K562 (cell line): Measurements from ENCODE around the gene LCLAT1. TPM values are rescaled to one million over a fixed set of nuclear protein-coding genes. Genes with fewer than 3 reads are reported as not detected.

Source experiments
- BHLHE40 ChIP-seq: IDR thresholded peaks from 2 replicates; pipeline ENCODE4 v1.6.1; 2011; ENCODE audit warnings: low read length, improper control_type of control experiment
- CHD1 ChIP-seq: fragments of 200-600 bp; sonication (generic); IDR thresholded peaks from one replicate; pipeline ENCODE4 v1.6.1; 2012; ENCODE audit warnings: mild to moderate bottlenecking, moderate library complexity, low read length, inconsistent platforms
- ETV1 ChIP-seq: fragments of 450-650 bp; conservative IDR thresholded peaks from 2 replicates; pipeline ENCODE4 v1.6.1; 2016; ENCODE audit warnings: missing genetic modification characterization, control low read depth, low read depth, missing compliant biosample characterization
- MXI1 ChIP-seq: IDR thresholded peaks from 2 replicates; pipeline ENCODE4 v1.6.1; 2011; ENCODE audit warnings: low read depth, mild to moderate bottlenecking, improper control_type of control experiment, low read length
- STAT5A ChIP-seq: IDR thresholded peaks from 2 replicates; pipeline ENCODE4 v1.6.1; 2012; ENCODE audit warnings: low read length, inconsistent platforms, borderline replicate concordance
- TEAD4 ChIP-seq, 2 experiments: sonication (generic) in 1 of 2; formaldehyde crosslinking in 1 of 2; IDR thresholded peaks; 2 replicates each; pipeline versions ENCODE4 v1.6.1 to v1.8.0; 2012 to 2022; ENCODE audit warnings: borderline replicate concordance in 1 of 2, inconsistent platforms in 1 of 2, low read length in 1 of 2, mild to moderate bottlenecking in 1 of 2, missing genetic modification reagents in 1 of 2
- ZC3H8 ChIP-seq: fragments of 450-650 bp; IDR thresholded peaks from 2 replicates; pipeline ENCODE4 v1.6.1; 2017
- ZNF436 ChIP-seq: fragments of 250-450, 450-650 bp; sonication (Bioruptor Pico); formaldehyde crosslinking; IDR thresholded peaks from 2 replicates; pipeline ENCODE4 v1.7.0; 2020; ENCODE audit warnings: mild to moderate bottlenecking
- ZSCAN29 ChIP-seq: fragments of 450-650 bp; IDR thresholded peaks from 2 replicates; pipeline ENCODE4 v1.6.1; 2017
- polyA plus RNA-seq, 8 experiments: library from polyadenylated mRNA; depleted of rRNA in 4 of 8; stranded (reverse) in 5 of 8; unstranded in 3 of 8; fragments of >200 nt; fragmentation: Nextera tagmentation in 2 of 8; fragmentation: Illumina TruSeq in 1 of 8; extraction: Ambion mirVana in 2 of 8; extraction: Trizol in 1 of 8; gene quantifications; 2 replicates each; pipeline versions ENCODE4 v1.2.1 to v1.2.3, GENCODE V29; 2011 to 2014; ENCODE audit warnings: inconsistent platforms in 1 of 8, missing spikeins in 1 of 8
- total RNA-seq, 7 experiments: library from RNA; depleted of rRNA in 6 of 7; stranded (reverse); fragments of >200 nt in 6 of 7; fragmentation: Illumina TruSeq in 2 of 7; extraction: Trizol in 2 of 7; gene quantifications; 2 replicates each; pipeline versions ENCODE4 v1.2.1 to v1.2.3, GENCODE V29; 2011 to 2021; ENCODE audit warnings: low replicate concordance in 1 of 7
- TF ChIP-seq, protein P1 (sequence below), 2 experiments: IDR thresholded peaks in 1 of 2; conservative IDR thresholded peaks in 1 of 2; 2 replicates each; pipeline ENCODE4 v1.6.1; 2016; ENCODE audit warnings: low read depth in 2 of 2, mild to moderate bottlenecking in 1 of 2, missing compliant biosample characterization in 1 of 2, missing genetic modification characterization in 1 of 2, moderate library complexity in 1 of 2
- TF ChIP-seq, protein P2 (sequence below): fragments of 450-650 bp; IDR thresholded peaks from 2 replicates; pipeline ENCODE4 v1.6.1; 2016; ENCODE audit warnings: mild to moderate bottlenecking, moderate library complexity
- TF ChIP-seq, protein P3 (sequence below): sonication (generic); formaldehyde crosslinking; IDR thresholded peaks from 2 replicates; pipeline ENCODE4 v1.8.0; 2022; ENCODE audit warnings: missing genetic modification reagents, mild to moderate bottlenecking, borderline replicate concordance

The LCLAT1 gene
- total and polyA plus RNA-seq, 9 of the 15 experiments (the other 6 are each of a cell fraction or from before 2014, with no cell fraction given) = 8.9 to 63.3 (median 25.4) TPM

GRCh38 chr2:30666266-30666874 lies 219.3 kb downstream of the LCLAT1 start (continued):
- TF ChIP-seq TEAD4 (IDR thresholded peaks at IDR 0.05; ENCODE audit: low read length) (no peak), TEAD4 (CRISPR knock-in tag; IDR thresholded peaks at IDR 0.05; ENCODE audit: borderline replicate concordance) (no peak), CHD1 (no peak), MXI1 (no peak), BHLHE40 (0 out of 2 replicates have a peak, but pooled peaks have one; percentile 22), ZC3H8 (no peak), ETV1 (tag) (peak; percentile 38; the same call in 1 of the 2 replicates), STAT5A (no peak), ZSCAN29 (no peak), ZNF436 (CRISPR knock-in tag) (no peak)
- TF ChIP-seq, protein P1, sequence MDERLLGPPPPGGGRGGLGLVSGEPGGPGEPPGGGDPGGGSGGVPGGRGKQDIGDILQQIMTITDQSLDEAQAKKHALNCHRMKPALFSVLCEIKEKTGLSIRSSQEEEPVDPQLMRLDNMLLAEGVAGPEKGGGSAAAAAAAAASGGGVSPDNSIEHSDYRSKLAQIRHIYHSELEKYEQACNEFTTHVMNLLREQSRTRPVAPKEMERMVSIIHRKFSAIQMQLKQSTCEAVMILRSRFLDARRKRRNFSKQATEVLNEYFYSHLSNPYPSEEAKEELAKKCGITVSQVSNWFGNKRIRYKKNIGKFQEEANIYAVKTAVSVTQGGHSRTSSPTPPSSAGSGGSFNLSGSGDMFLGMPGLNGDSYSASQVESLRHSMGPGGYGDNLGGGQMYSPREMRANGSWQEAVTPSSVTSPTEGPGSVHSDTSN (CRISPR knock-in tag; IDR thresholded peaks at IDR 0.05; ENCODE audit: low read depth) = no peak
- TF ChIP-seq, protein P1 (tag; conservative IDR thresholded peaks at IDR 0.05; ENCODE audit: low read depth) = peak; percentile 31; the same call in 1 of the 2 replicates
- TF ChIP-seq, protein P2, sequence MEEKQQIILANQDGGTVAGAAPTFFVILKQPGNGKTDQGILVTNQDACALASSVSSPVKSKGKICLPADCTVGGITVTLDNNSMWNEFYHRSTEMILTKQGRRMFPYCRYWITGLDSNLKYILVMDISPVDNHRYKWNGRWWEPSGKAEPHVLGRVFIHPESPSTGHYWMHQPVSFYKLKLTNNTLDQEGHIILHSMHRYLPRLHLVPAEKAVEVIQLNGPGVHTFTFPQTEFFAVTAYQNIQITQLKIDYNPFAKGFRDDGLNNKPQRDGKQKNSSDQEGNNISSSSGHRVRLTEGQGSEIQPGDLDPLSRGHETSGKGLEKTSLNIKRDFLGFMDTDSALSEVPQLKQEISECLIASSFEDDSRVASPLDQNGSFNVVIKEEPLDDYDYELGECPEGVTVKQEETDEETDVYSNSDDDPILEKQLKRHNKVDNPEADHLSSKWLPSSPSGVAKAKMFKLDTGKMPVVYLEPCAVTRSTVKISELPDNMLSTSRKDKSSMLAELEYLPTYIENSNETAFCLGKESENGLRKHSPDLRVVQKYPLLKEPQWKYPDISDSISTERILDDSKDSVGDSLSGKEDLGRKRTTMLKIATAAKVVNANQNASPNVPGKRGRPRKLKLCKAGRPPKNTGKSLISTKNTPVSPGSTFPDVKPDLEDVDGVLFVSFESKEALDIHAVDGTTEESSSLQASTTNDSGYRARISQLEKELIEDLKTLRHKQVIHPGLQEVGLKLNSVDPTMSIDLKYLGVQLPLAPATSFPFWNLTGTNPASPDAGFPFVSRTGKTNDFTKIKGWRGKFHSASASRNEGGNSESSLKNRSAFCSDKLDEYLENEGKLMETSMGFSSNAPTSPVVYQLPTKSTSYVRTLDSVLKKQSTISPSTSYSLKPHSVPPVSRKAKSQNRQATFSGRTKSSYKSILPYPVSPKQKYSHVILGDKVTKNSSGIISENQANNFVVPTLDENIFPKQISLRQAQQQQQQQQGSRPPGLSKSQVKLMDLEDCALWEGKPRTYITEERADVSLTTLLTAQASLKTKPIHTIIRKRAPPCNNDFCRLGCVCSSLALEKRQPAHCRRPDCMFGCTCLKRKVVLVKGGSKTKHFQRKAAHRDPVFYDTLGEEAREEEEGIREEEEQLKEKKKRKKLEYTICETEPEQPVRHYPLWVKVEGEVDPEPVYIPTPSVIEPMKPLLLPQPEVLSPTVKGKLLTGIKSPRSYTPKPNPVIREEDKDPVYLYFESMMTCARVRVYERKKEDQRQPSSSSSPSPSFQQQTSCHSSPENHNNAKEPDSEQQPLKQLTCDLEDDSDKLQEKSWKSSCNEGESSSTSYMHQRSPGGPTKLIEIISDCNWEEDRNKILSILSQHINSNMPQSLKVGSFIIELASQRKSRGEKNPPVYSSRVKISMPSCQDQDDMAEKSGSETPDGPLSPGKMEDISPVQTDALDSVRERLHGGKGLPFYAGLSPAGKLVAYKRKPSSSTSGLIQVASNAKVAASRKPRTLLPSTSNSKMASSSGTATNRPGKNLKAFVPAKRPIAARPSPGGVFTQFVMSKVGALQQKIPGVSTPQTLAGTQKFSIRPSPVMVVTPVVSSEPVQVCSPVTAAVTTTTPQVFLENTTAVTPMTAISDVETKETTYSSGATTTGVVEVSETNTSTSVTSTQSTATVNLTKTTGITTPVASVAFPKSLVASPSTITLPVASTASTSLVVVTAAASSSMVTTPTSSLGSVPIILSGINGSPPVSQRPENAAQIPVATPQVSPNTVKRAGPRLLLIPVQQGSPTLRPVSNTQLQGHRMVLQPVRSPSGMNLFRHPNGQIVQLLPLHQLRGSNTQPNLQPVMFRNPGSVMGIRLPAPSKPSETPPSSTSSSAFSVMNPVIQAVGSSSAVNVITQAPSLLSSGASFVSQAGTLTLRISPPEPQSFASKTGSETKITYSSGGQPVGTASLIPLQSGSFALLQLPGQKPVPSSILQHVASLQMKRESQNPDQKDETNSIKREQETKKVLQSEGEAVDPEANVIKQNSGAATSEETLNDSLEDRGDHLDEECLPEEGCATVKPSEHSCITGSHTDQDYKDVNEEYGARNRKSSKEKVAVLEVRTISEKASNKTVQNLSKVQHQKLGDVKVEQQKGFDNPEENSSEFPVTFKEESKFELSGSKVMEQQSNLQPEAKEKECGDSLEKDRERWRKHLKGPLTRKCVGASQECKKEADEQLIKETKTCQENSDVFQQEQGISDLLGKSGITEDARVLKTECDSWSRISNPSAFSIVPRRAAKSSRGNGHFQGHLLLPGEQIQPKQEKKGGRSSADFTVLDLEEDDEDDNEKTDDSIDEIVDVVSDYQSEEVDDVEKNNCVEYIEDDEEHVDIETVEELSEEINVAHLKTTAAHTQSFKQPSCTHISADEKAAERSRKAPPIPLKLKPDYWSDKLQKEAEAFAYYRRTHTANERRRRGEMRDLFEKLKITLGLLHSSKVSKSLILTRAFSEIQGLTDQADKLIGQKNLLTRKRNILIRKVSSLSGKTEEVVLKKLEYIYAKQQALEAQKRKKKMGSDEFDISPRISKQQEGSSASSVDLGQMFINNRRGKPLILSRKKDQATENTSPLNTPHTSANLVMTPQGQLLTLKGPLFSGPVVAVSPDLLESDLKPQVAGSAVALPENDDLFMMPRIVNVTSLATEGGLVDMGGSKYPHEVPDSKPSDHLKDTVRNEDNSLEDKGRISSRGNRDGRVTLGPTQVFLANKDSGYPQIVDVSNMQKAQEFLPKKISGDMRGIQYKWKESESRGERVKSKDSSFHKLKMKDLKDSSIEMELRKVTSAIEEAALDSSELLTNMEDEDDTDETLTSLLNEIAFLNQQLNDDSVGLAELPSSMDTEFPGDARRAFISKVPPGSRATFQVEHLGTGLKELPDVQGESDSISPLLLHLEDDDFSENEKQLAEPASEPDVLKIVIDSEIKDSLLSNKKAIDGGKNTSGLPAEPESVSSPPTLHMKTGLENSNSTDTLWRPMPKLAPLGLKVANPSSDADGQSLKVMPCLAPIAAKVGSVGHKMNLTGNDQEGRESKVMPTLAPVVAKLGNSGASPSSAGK = no peak
- TF ChIP-seq, protein P3, sequence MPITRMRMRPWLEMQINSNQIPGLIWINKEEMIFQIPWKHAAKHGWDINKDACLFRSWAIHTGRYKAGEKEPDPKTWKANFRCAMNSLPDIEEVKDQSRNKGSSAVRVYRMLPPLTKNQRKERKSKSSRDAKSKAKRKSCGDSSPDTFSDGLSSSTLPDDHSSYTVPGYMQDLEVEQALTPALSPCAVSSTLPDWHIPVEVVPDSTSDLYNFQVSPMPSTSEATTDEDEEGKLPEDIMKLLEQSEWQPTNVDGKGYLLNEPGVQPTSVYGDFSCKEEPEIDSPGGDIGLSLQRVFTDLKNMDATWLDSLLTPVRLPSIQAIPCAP = no peak
